Stimulated activated naive CD8-positive, alpha-beta T cell treated with anti-CD3 and anti-CD28 coated beads, Interleukin-15, Interleukin-2, amounts not matched to agents 100 U/mL and 50 U/mL, for 24 hours (primary cell): Measurements from ENCODE around the gene EVA1C.
A peak's percentile ranks its signal among the peaks of the same experiment; 100 is the strongest.
"Not testable (repeated sequence)": the region's sequence is repeated elsewhere in the genome, so short reads cannot be mapped to it uniquely, and the experiment has no call there.

Source experiments
- ATAC-seq: fragments of 150-1000 bp; cut with Tn5 transposase; one replicate; pipeline ENCODE4 v1.10.0; 2021
- DNase-seq: peaks from one replicate; pipeline ENCODE4 v3.0.0; 2021

EVA1C gene

GRCh38 chr21:32530809-32531208 is 118.3 kb downstream of the EVA1C start:
- not testable (repeated sequence) for DNase-seq, ATAC-seq

- ATAC-seq, DNase-seq: not testable (repeated sequence)
Measured at GRCh38 chr21:32531561-32531960, 119.1 kb downstream of the EVA1C start.

GRCh38 chr21:32532636-32533035 is 120.1 kb downstream of the EVA1C start:
- ATAC-seq (no peak), DNase-seq (no peak)

GRCh38 chr21:32533053-32533452 is 120.5 kb downstream of the EVA1C start:
- ATAC-seq, result no peak
- DNase-seq, result no peak

- no peak for DNase-seq
- ATAC-seq, result no peak
Measured at GRCh38 chr21:32533611-32534010, 121.1 kb downstream of the EVA1C start.

DNA sequence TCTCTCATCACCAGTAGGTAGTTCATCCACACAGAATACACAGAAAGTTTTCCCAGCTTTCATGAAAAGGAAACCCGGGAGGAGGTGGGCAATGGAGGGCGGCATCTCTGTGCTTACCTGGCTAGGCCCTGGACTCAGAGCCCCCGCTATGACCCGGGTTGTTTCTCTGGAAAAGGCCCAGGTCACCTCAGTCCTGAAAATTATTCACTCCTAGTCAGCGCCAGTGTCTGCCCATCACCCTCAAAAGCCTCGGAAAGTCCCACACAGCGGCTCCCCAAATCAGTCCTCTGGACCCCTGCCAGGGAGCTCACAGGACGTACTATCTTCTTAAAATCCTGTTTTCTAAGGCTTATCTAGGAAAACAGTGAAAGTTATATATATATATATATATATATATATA is 121.6 kb downstream of the EVA1C start:
- DNase-seq (no peak), ATAC-seq (no peak)

DNA sequence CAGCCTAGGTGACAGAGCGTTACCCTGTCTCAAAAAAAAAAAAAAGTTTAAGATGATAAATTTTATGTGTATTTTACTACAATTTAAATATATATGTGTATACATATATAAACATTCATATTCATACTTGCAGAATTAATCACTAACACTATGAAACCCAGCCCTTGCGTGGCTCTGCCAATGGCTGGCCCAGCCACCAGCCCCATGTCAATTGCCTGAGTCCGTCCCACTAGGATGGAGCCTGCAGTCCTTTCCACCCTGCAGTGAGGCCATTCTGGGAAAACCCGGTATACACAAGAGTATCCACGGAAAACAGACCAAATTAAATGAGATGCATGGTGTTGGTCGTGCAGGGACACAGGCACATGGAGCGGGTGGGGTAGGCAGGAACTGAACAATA is 123.1 kb downstream of the EVA1C start:
- ATAC-seq, result no peak

DNA sequence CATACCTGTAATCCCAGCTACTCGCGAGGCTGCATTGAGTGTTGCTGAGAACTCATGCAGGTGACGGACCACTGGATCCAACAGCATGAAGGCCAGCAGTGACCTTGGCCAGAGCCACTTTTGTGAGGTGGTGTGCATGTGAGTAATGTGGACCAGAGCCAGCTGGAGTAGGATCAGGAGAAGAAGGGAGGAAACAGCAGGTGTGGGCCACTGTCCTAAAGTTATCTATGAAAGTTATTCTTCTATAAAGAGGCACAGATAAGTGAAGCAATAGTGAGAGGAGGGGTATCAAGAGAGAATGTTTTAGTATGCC is 125.0 kb downstream of the EVA1C start:
- DNase-seq (no peak), ATAC-seq (no peak)

More for the DNA sequence above, 123.1 kb downstream of the EVA1C start:
- no peak for DNase-seq

GRCh38 chr21:32538147-32538792 is 125.8 kb downstream of the EVA1C start:
- no peak for DNase-seq
- ATAC-seq, result peak; percentile 65

GRCh38 chr21:32539378-32539777 is 126.9 kb downstream of the EVA1C start:
- ATAC-seq, result no peak
- DNase-seq, result no peak

DNA sequence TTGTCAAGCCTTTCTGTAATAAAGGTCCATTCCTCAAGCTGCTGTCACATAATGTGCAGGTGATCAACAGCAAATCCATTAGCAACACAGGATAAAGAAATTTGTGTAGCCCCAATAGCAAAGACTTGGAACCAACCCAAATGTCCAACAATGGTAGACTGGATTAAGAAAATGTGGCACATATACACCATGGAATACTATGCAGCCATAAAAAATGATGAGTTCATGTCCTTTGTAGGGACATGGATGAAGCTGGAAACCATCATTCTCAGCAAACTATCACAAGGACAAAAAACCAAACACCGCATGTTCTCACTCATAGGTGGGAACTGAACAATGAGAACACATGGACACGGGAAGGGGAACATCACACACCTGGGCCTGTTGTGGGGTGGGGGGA is 130.6 kb downstream of the EVA1C start:
- not testable (repeated sequence) for ATAC-seq, DNase-seq

DNA sequence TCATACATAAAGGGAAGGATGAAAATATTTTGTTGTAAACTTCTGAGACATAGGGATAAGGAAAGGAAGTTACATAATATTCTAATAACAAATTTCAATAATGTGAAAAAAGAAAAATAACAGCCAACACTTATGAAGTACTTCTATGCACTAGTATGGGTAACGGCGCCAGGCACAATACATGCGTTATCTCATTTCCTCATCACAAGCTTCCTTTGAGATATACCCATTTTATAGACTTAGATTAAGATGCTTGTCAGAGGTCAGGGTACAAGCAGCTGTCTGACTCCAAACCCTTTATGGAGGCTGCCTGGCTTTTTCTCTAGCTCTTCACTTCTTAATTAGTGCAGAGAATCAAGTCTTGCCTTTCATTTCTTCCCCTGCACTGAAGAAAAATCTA is 131.5 kb downstream of the EVA1C start:
- ATAC-seq (no peak), DNase-seq (no peak)

- no peak for DNase-seq
- no peak for ATAC-seq
Measured at GRCh38 chr21:32544697-32545096, 132.2 kb downstream of the EVA1C start.

GRCh38 chr21:32545948-32546441 is 133.5 kb downstream of the EVA1C start:
- DNase-seq, result no peak
- ATAC-seq, result no peak

GRCh38 chr21:32547018-32547417 is 134.5 kb downstream of the EVA1C start:
- ATAC-seq (no peak), DNase-seq (no peak)

DNA sequence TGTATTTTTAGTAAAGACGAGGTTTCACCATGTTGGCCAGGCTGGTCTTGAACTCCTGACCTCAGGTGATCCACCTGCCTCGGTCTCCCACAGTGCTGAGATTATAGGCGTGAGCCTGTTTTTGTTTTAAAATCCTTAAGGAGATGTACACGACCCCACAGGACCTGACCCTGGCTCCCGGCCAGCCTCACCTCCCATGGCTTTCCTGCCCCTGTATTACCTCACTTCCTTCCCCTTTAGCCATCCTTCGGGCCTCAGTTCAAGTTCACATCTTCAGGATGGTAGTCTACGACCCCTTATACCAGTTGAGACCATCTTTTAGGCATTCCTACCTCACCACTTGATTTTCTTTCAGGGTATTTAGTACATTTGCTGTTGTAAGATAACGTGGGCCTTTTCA is 136.5 kb downstream of the EVA1C start:
- no peak for DNase-seq
- ATAC-seq, result no peak

- DNase-seq, result no peak
- ATAC-seq, result no peak
Measured at GRCh38 chr21:32549440-32549839, 136.9 kb downstream of the EVA1C start.

DNA sequence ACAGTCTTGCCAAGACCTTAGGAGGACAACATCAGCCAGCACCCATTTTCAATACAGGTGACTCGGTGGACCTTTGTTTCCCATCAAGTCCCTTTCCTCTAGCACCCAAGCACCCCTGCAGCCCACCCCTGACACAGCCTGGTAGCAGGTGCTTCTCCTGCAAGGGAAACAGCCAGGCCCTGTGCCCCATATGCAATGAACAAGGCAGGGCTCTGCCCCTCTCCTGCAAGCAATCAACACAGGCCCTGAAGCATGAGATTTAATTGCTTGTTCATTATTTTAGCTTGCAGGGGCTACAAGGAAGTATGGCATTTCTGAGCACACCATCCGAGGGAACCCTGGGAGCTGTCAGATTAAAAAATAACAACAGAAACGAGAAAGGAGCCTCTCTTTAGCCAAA is 137.4 kb downstream of the EVA1C start:
- DNase-seq, result no peak
- no peak for ATAC-seq

- no peak for DNase-seq
- no peak for ATAC-seq
Measured at GRCh38 chr21:32554832-32555638, 142.5 kb downstream of the EVA1C start.

- ATAC-seq (no peak), DNase-seq (no peak)
Measured at GRCh38 chr21:32558106-32558505, 145.6 kb downstream of the EVA1C start.

DNA sequence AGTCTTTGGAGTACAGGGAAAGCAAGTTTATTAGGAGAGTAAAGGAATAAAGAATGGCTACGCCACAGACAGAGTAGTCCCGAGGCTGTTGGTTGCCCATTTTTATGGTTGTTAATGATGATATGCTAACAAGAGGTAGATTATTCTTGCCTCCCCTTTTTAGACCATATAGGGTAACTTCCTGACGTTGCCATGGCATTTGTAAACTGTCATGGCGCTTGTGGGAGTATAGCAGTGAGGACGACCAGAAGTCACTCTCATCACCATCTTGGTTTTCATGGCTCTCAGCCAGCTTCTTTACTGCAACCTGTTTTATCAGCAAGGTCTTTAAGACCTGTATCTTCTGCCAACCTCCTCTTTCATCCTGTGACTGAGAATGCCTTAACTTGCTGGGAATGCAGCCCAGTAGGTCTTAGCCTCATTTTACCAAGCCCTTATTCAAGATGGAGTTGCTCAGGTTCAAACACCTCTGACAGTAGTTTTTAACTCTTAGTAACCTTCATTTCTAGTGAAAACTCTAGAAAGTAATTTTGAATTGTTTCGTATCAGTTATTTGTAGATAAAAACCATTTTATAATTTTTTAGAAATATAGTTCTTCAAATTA is 146.6 kb downstream of the EVA1C start:
- no peak for DNase-seq

GRCh38 chr21:32560896-32561295 is 148.4 kb downstream of the EVA1C start:
- DNase-seq (no peak), ATAC-seq (no peak)

More for the DNA sequence above, 146.6 kb downstream of the EVA1C start:
- ATAC-seq, result no peak

DNA sequence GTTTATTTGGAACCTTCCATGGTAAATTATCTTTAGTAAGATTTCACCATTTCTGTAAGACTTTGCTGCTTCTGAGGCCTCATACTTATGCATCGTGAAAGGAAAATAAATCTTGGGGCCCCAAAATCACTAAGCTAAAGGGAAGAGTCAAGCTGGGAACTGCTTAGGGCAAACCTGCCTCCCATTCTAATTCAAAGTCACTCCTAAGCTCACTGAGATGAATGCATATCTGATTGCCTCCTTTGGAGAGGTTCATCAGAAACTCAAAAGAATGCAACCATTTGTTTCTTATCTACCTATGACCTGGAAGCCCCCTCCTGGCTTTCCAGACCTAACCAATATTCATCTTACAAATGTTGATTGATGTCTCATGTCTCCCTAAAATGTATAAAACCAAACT is 149.0 kb downstream of the EVA1C start:
- DNase-seq, ATAC-seq: not testable (repeated sequence)
